SK-N-SH treated with all-trans-retinoic acid at 6 μM for 48 hours (cell line): ENCODE measurements around the gene SRD5A3.

ENCODE experiments used
- ATAC-seq: fragments of 200-7000 bp; cut with Tn5 transposase; 3 replicates; pipeline ENCODE4 v1.9.1; 2020; ENCODE audit warnings: mild to moderate bottlenecking, moderate library complexity
- ARNTL ChIP-seq: fragments of 450-650 bp; formaldehyde crosslinking; IDR thresholded peaks from 2 replicates; pipeline ENCODE4 v1.5.0; 2020; ENCODE audit warnings: low read depth, mild to moderate bottlenecking, moderate library complexity, borderline replicate concordance
- CREB5 ChIP-seq: fragments of 250-450 bp; sonication (Bioruptor Pico); IDR thresholded peaks from 2 replicates; pipeline ENCODE4 v1.5.1; 2020; ENCODE audit warnings: low read depth, mild to moderate bottlenecking, moderate library complexity
- CSDC2 ChIP-seq: fragments of 250-450 bp; sonication (Bioruptor Pico); IDR thresholded peaks from 2 replicates; pipeline ENCODE4 v1.5.0; 2020; ENCODE audit warnings: mild to moderate bottlenecking, moderate library complexity
- ESRRG ChIP-seq: fragments of 250-450 bp; sonication (Bioruptor Pico); IDR thresholded peaks from 2 replicates; pipeline ENCODE4 v1.6.1; 2021; ENCODE audit warnings: mild to moderate bottlenecking
- GLIS3 ChIP-seq: fragments of 250-450 bp; sonication (Bioruptor Pico); IDR thresholded peaks from 2 replicates; pipeline ENCODE4 v1.5.0; 2020; ENCODE audit warnings: mild to moderate bottlenecking, moderate library complexity
- ISL1 ChIP-seq: fragments of 250-450 bp; sonication (Bioruptor Pico); IDR thresholded peaks from 2 replicates; pipeline ENCODE4 v2.1.2; 2022; ENCODE audit warnings: mild to moderate bottlenecking, moderate library complexity
- OSR1 ChIP-seq: fragments of 250-450 bp; sonication (Bioruptor Pico); IDR thresholded peaks from 2 replicates; pipeline ENCODE4 v1.8.0; 2022; ENCODE audit warnings: moderate library complexity, mild to moderate bottlenecking, inconsistent platforms
- POU6F1 ChIP-seq: fragments of 250-450 bp; sonication (Bioruptor Pico); IDR thresholded peaks from 2 replicates; pipeline ENCODE4 v1.8.0; 2021; ENCODE audit warnings: low read depth, mild to moderate bottlenecking, moderate library complexity, borderline replicate concordance
- PPARA ChIP-seq: fragments of 250-450 bp; sonication (Bioruptor Pico); IDR thresholded peaks from 2 replicates; pipeline ENCODE4 v1.5.0; 2020; ENCODE audit warnings: mild to moderate bottlenecking, borderline replicate concordance
- RARB ChIP-seq: fragments of 250-450 bp; sonication (Bioruptor Pico); IDR thresholded peaks from 2 replicates; pipeline ENCODE4 v1.8.0; 2021; ENCODE audit warnings: mild to moderate bottlenecking, moderate library complexity
- SNAI2 ChIP-seq: fragments of 250-450 bp; sonication (Bioruptor Pico); IDR thresholded peaks from 2 replicates; pipeline ENCODE4 v1.5.0; 2020; ENCODE audit warnings: mild to moderate bottlenecking, moderate library complexity
- TCF4 ChIP-seq: fragments of 250-450 bp; sonication (Bioruptor Pico); IDR thresholded peaks from 2 replicates; pipeline ENCODE4 v1.8.0; 2021; ENCODE audit warnings: mild to moderate bottlenecking, moderate library complexity, borderline replicate concordance
- TOX ChIP-seq: fragments of 250-450 bp; sonication (Bioruptor Pico); IDR thresholded peaks from 2 replicates; pipeline ENCODE4 v1.8.0; 2021; ENCODE audit warnings: mild to moderate bottlenecking, moderate library complexity, borderline replicate concordance
- ZC3H10 ChIP-seq: fragments of 250-450 bp; sonication (Bioruptor Pico); IDR thresholded peaks from 2 replicates; pipeline ENCODE4 v1.5.1; 2021; ENCODE audit warnings: mild to moderate bottlenecking, moderate library complexity
- ZFP3 ChIP-seq: fragments of 250-450 bp; sonication (Bioruptor Pico); IDR thresholded peaks from 2 replicates; pipeline ENCODE4 v1.5.0; 2020; ENCODE audit warnings: mild to moderate bottlenecking, moderate library complexity
- ZFP30 ChIP-seq: fragments of 450-650 bp; formaldehyde crosslinking; IDR thresholded peaks from 2 replicates; pipeline ENCODE4 v1.5.0; 2022; ENCODE audit warnings: mild to moderate bottlenecking, moderate library complexity
- ZNF565 ChIP-seq: fragments of 450-650 bp; formaldehyde crosslinking; conservative IDR thresholded peaks from 2 replicates; pipeline ENCODE4 v1.5.0; 2020; ENCODE audit warnings: low read depth, mild to moderate bottlenecking, moderate library complexity
- ZNF70 ChIP-seq: fragments of 450-650 bp; formaldehyde crosslinking; IDR thresholded peaks from 2 replicates; pipeline ENCODE4 v1.5.0; 2020; ENCODE audit warnings: mild to moderate bottlenecking, moderate library complexity
- ZNF8 ChIP-seq: fragments of 450-650 bp; formaldehyde crosslinking; IDR thresholded peaks from 2 replicates; pipeline ENCODE4 v1.5.0; 2020; ENCODE audit warnings: mild to moderate bottlenecking, moderate library complexity
- TF ChIP-seq, protein P1 (sequence below): fragments of 250-450 bp; sonication (Bioruptor Pico); IDR thresholded peaks from 2 replicates; pipeline ENCODE4 v1.8.0; 2020; ENCODE audit warnings: mild to moderate bottlenecking, moderate library complexity, borderline replicate concordance
- TF ChIP-seq, protein P2 (sequence below): fragments of 250-450 bp; sonication (Bioruptor Pico); IDR thresholded peaks from 2 replicates; pipeline ENCODE4 v1.5.1; 2021; ENCODE audit warnings: mild to moderate bottlenecking, moderate library complexity
- TF ChIP-seq, protein P3 (sequence below): fragments of 250-450 bp; sonication (Bioruptor Pico); IDR thresholded peaks from 2 replicates; pipeline ENCODE4 v1.5.0; 2020; ENCODE audit warnings: mild to moderate bottlenecking, moderate library complexity

SRD5A3 gene

GRCh38 chr4:55399581-55399980 lies 53.5 kb downstream of the SRD5A3 start:
- TF ChIP-seq GLIS3 (CRISPR knock-in tag): no peak
- TF ChIP-seq RARB (CRISPR knock-in tag): no peak
- TF ChIP-seq PPARA (CRISPR knock-in tag): no peak
- TF ChIP-seq ZNF70 (CRISPR knock-in tag): no peak
- no peak for TF ChIP-seq ARNTL
- no peak for TF ChIP-seq ISL1 (CRISPR knock-in tag)
- TF ChIP-seq ZFP30 (CRISPR knock-in tag): no peak
- TF ChIP-seq TCF4 (CRISPR knock-in tag): no peak
- no peak for TF ChIP-seq CSDC2 (CRISPR knock-in tag)
- TF ChIP-seq ZC3H10: no peak
- no peak for TF ChIP-seq SNAI2 (CRISPR knock-in tag)
- no peak for TF ChIP-seq POU6F1
- no peak for ATAC-seq

- no peak for ATAC-seq
- TF ChIP-seq TOX (CRISPR knock-in tag) (no peak), ZC3H10 (no peak), ZNF70 (CRISPR knock-in tag) (no peak), POU6F1 (no peak), ZNF8 (no peak), OSR1 (CRISPR knock-in tag) (no peak), CSDC2 (CRISPR knock-in tag) (no peak), ARNTL (no peak), CREB5 (CRISPR knock-in tag) (no peak), ZNF565 (no peak), ZFP3 (CRISPR knock-in tag) (no peak), ESRRG (CRISPR knock-in tag) (no peak), ZFP30 (CRISPR knock-in tag) (no peak), ISL1 (CRISPR knock-in tag) (no peak)
- TF ChIP-seq, protein P1, sequence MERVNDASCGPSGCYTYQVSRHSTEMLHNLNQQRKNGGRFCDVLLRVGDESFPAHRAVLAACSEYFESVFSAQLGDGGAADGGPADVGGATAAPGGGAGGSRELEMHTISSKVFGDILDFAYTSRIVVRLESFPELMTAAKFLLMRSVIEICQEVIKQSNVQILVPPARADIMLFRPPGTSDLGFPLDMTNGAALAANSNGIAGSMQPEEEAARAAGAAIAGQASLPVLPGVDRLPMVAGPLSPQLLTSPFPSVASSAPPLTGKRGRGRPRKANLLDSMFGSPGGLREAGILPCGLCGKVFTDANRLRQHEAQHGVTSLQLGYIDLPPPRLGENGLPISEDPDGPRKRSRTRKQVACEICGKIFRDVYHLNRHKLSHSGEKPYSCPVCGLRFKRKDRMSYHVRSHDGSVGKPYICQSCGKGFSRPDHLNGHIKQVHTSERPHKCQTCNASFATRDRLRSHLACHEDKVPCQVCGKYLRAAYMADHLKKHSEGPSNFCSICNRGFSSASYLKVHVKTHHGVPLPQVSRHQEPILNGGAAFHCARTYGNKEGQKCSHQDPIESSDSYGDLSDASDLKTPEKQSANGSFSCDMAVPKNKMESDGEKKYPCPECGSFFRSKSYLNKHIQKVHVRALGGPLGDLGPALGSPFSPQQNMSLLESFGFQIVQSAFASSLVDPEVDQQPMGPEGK: no peak
- TF ChIP-seq, protein P2, sequence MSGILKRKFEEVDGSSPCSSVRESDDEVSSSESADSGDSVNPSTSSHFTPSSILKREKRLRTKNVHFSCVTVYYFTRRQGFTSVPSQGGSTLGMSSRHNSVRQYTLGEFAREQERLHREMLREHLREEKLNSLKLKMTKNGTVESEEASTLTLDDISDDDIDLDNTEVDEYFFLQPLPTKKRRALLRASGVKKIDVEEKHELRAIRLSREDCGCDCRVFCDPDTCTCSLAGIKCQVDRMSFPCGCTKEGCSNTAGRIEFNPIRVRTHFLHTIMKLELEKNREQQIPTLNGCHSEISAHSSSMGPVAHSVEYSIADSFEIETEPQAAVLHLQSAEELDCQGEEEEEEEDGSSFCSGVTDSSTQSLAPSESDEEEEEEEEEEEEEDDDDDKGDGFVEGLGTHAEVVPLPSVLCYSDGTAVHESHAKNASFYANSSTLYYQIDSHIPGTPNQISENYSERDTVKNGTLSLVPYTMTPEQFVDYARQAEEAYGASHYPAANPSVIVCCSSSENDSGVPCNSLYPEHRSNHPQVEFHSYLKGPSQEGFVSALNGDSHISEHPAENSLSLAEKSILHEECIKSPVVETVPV (CRISPR knock-in tag): no peak
- TF ChIP-seq, protein P3, sequence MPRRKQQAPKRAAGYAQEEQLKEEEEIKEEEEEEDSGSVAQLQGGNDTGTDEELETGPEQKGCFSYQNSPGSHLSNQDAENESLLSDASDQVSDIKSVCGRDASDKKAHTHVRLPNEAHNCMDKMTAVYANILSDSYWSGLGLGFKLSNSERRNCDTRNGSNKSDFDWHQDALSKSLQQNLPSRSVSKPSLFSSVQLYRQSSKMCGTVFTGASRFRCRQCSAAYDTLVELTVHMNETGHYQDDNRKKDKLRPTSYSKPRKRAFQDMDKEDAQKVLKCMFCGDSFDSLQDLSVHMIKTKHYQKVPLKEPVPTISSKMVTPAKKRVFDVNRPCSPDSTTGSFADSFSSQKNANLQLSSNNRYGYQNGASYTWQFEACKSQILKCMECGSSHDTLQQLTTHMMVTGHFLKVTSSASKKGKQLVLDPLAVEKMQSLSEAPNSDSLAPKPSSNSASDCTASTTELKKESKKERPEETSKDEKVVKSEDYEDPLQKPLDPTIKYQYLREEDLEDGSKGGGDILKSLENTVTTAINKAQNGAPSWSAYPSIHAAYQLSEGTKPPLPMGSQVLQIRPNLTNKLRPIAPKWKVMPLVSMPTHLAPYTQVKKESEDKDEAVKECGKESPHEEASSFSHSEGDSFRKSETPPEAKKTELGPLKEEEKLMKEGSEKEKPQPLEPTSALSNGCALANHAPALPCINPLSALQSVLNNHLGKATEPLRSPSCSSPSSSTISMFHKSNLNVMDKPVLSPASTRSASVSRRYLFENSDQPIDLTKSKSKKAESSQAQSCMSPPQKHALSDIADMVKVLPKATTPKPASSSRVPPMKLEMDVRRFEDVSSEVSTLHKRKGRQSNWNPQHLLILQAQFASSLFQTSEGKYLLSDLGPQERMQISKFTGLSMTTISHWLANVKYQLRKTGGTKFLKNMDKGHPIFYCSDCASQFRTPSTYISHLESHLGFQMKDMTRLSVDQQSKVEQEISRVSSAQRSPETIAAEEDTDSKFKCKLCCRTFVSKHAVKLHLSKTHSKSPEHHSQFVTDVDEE (CRISPR knock-in tag): no peak
Measured at GRCh38 chr4:55405073-55405472, 59.0 kb downstream of the SRD5A3 start.
